Measurements from ENCODE around the gene RECQL5. TPM values are rescaled to one million over a fixed set of nuclear protein-coding genes. Genes with fewer than 3 reads are reported as not detected.

Gene RECQL5
- total RNA-seq, 1 experiment from 2014 or later = 40.0 TPM

- Histone ChIP-seq H3K79me2 (ENCODE audit: insufficient read depth, low read length) (no peaks in the 10 kb centered on the region), H3K27me3 (ENCODE audit: insufficient read depth, low read length) (no peaks in the 10 kb centered on the region), H4K91ac (ENCODE audit: insufficient read length, low read depth, low read length) (no peak overlapping the region), H2BK5ac (ENCODE audit: insufficient read length, low read length) (no peak overlapping the region), H3K56ac (ENCODE audit: insufficient read length, low read depth, low read length) (no peak overlapping the region), H3K9ac (ENCODE audit: extremely low read depth, insufficient read length, low read length) (no peak overlapping the region), H3K79me1 (ENCODE audit: insufficient read depth, low read depth, low read length, poor library complexity, severe bottlenecking) (no peaks in the 10 kb centered on the region), H3K4me2 (ENCODE audit: insufficient read depth, insufficient read length, low read length) (no peak overlapping the region), H3K4me1 (ENCODE audit: insufficient read depth, low read length) (peaks cover 7% of the 10 kb centered on the region; the same call in 1 of the 2 replicates), H2BK20ac (ENCODE audit: low read depth, low read length, poor library complexity, severe bottlenecking) (no peak overlapping the region), H3K14ac (ENCODE audit: insufficient read depth, low read length) (no peak overlapping the region), H3K4ac (ENCODE audit: low read depth, low read length) (no peak overlapping the region), H3K23me2 (ENCODE audit: insufficient read length, low read depth, low read length, poor library complexity, severe bottlenecking) (no peaks in the 10 kb centered on the region), H2BK120ac (ENCODE audit: low read depth, low read length, poor library complexity, severe bottlenecking) (no peak overlapping the region), H2BK12ac (ENCODE audit: insufficient read length, low read depth, low read length) (no peak overlapping the region), H3K18ac (ENCODE audit: insufficient read length, low read depth, low read length) (no peak overlapping the region), H2AFZ (ENCODE audit: low read length) (no peak overlapping the region), H2BK15ac (ENCODE audit: low read depth, low read length) (no peak overlapping the region), H3K9me3 (ENCODE audit: control insufficient read depth, low read depth, low read length) (no peaks in the 10 kb centered on the region), H4K5ac (ENCODE audit: insufficient read length, low read depth, low read length) (no peak overlapping the region), H4K20me1 (ENCODE audit: control insufficient read depth, insufficient read depth, insufficient read length) (no peaks in the 10 kb centered on the region), H3K23ac (ENCODE audit: insufficient read length, low read depth, low read length) (no peak overlapping the region), H3T11ph (ENCODE audit: low read length) (no peak overlapping the region), H4K8ac (replicated peaks; ENCODE audit: insufficient read length, low read depth, low read length) (no peak overlapping the region), H3K27ac (ENCODE audit: insufficient read length, low read depth, low read length) (no peak overlapping the region), H2AK5ac (ENCODE audit: insufficient read length, low read length) (no peak overlapping the region)
- Mint-ChIP-seq H3K27ac (no peak overlapping the region), H3K36me3 (ENCODE audit: insufficient read depth in 1 of 3, low read depth in 3 of 3) (peaks cover 0 to 4% (median 3%) of the 10 kb centered on the region in 3 experiments; a peak in 2 of 7 replicates), H3K4me1 (peaks cover 33 to 34% of the 10 kb centered on the region in 2 experiments), H3K9me3 (no peaks in the 10 kb centered on the region), H3K27me3 (ENCODE audit: low read depth) (no peaks in the 10 kb centered on the region), H3K4me3 (no peak overlapping the region)
- DNase-seq = no peak
- WGBS (ENCODE audit: extremely low coverage, insufficient read length, low lambda C conversion rate) = no CpG with 5 or more reads among the region's 9 CpGs
- TF ChIP-seq, protein P1, sequence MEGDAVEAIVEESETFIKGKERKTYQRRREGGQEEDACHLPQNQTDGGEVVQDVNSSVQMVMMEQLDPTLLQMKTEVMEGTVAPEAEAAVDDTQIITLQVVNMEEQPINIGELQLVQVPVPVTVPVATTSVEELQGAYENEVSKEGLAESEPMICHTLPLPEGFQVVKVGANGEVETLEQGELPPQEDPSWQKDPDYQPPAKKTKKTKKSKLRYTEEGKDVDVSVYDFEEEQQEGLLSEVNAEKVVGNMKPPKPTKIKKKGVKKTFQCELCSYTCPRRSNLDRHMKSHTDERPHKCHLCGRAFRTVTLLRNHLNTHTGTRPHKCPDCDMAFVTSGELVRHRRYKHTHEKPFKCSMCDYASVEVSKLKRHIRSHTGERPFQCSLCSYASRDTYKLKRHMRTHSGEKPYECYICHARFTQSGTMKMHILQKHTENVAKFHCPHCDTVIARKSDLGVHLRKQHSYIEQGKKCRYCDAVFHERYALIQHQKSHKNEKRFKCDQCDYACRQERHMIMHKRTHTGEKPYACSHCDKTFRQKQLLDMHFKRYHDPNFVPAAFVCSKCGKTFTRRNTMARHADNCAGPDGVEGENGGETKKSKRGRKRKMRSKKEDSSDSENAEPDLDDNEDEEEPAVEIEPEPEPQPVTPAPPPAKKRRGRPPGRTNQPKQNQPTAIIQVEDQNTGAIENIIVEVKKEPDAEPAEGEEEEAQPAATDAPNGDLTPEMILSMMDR (conservative IDR thresholded peaks at IDR 0.05) = no peak
Observed at GRCh38 chr17:75641343-75641742, 25.6 kb downstream of the RECQL5 start.

Data from H9 (cell line).